ENCODE data around the gene NLRC5.
"Not testable (repeated sequence)": the region's sequence is repeated elsewhere in the genome, so short reads cannot be mapped to it uniquely, and the experiment has no call there.

NLRC5 gene

GRCh38 chr16:56960681-56961281 lies 28.6 kb upstream of the NLRC5 start:
- DNase-seq, result no peak

DNA sequence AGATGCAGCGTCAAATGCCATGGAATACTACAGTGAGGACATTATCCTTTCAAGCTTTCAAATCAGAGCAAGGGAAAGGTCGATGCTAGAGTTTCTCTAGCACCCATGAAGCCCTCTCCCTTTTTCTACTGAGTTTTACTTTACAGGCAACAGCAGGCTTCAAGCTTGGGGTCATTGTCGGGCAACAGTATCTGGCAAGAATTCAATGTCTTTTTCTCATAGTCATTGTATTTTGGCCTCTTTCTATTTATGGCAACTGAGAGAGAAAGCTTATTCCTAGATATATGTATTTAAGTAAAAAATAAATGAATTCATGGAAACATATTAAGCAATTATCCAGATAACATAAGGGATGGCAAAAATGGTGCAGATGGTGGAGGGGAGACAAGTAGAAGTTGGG lies 28.0 kb upstream of the NLRC5 start:
- DNase-seq, result no peak

- DNase-seq, result no peak
These were observed 27.5 kb upstream of the NLRC5 start, which contains the start of gene CETP for GRCh38 chr16:56961851-56962281. TSS of gene CETP (plus strand) at chr16:56961950. CDS start at chr16:56961980, 30 bp downstream.

GRCh38 chr16:56964243-56965148 lies 24.9 kb upstream of the NLRC5 start:
- peak in 34 of 56 donors; percentile 3 to 80 (median 40) for DNase-seq

DNA sequence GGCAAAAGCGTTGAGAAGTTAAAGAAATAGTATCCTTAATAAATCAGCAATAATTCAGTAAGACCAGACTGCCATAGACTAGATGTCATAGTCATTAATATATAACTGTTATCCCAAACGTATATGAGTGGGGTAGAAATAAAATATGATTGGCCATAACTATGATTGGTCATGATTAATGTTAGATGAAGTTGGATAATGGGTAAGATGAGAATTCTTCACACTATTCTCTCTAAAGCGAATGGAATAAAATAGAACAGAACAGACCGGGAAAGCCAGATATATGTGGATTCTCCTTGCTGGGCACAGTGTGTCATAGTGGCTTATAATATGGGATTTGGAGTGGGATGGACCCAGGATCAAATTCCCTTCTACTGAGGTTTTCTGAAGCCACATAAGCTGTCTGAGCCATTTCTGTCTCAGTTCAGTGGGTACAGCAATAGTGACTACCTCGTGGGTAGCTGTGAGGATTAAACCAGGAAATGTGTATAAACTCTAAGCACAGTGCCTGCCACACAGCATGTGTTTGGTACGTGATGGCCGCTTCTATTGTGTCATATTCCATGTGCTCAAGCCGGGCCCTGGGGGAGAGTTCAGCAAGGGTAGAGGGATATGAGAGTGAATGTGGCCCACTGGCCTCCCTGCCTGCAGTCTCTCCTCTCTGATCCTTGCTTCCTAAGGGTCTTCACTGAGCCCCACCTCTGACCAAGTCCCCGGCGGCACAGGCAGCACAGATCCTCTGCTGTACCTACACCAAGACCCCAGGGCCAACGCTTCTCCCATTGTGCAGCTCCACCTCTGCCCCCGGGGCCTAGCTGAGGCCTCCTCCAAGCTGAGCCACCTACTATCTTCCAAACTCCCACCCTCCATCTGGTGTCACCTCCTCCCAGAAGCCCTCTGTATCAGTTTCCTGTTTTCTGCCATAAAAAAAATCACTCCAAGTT lies 23.9 kb upstream of the NLRC5 start:
- DNase-seq, result peak in 11 of 56 donors; percentile 4 to 55 (median 21)

DNA sequence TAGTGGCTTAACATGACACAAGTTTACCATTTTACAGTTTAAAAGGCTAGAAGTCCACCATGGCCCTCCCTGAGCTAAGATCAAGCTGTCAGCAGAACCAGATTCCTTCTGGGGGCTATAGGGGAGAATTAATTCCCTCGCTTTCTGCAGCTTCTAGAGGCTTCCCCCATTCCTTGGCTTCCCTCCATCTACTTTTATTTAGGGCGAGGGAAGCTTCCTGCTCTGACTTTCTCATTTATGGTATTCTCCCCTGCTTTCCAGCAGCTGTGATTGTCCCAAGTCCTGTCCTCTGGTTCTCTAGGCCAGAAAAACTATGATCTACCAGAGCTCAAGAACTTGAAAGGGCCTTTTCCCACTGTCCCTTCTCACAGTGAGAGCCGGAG lies 23.3 kb upstream of the NLRC5 start:
- DNase-seq, result no peak

- DNase-seq, result no peak
These were observed 21.6 kb upstream of the NLRC5 start for GRCh38 chr16:56967733-56968132.

DNA sequence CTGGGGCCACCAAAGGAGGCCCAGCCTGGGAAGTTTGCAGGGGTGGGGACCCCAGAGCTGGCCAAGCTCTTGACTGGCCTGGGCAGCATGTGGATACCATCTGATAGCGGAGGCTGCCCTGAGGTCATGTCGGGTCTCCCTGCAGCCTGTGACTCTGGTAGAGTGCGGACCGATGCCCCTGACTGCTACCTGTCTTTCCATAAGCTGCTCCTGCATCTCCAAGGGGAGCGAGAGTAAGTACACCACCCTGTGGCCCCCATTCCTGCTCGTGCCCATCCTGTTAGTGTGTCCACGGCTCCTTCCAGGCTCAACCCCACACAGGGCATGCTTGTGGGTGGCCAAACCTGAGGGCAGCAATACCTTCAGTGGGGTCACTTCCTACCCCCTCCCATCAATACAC lies 19.6 kb upstream of the NLRC5 start:
- no peak for DNase-seq

GRCh38 chr16:56970934-56971767 lies 18.2 kb upstream of the NLRC5 start:
- DNase-seq, result no peak

DNA sequence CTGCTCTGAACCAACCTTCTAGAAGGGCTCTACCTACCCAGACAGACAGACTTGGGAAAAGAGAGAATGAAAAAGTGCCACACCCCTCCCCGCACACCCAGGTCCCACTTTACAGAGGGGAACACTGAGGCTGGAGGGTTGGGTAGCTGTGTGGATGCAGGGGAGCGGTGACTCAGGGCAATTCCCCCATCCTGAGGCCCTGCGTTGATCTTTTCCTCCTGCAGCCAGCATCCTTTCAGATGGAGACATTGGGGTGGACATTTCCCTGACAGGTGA lies 17.7 kb upstream of the NLRC5 start:
- DNase-seq, result no peak

- no peak for DNase-seq
These were observed 16.7 kb upstream of the NLRC5 start for GRCh38 chr16:56972403-56973293.

GRCh38 chr16:56973294-56973689 lies 16.1 kb upstream of the NLRC5 start:
- DNase-seq, result no peak

GRCh38 chr16:56973899-56974298 lies 15.5 kb upstream of the NLRC5 start:
- DNase-seq, result not testable (repeated sequence)

GRCh38 chr16:56974549-56975300 lies 14.6 kb upstream of the NLRC5 start:
- no peak for DNase-seq

DNA sequence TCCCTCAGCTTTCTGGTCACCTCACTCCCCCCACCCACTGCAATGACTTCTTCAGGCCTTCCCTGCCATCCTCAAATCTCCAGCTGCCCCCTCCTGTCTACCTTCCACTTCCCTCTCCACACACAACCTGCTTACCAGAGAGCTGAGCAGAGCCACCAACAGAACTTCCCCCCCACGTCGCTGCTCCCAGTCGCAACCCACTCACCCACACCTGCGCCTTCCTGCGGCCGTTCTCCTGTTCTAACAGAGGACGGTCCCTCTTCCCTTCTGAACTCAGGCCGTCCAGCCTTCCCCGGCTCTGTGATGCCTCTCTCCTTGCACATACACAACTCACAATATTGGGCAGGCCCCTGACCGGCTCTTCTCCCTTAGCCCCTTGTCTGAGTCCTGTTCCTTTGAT lies 13.6 kb upstream of the NLRC5 start:
- no peak for DNase-seq

- DNase-seq, result no peak
These were observed 12.1 kb upstream of the NLRC5 start for GRCh38 chr16:56977216-56977615.

- no peak for DNase-seq
These were observed 11.4 kb upstream of the NLRC5 start for GRCh38 chr16:56977823-56978430.

DNA sequence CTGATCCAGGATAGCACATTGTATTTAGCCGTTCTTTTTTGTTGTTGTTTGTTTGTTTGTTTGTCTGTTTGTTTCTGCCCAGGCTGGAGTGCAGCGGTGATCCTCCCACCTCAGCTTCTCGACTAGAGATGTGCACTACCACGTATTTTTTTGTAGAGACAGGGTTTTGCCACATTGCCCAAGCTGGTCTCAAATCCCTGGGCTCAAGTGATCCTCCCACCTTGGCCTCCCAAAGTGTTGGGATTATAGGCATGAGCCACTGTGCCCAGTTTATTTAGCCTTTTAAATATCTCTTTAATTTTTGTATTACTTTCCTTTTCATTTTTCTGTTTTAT lies 9.2 kb upstream of the NLRC5 start:
- no peak for DNase-seq
